Tibial artery (tissue), 4 donors: Measurements from ENCODE around the gene TBC1D9B.
"Not testable (repeated sequence)": the region's sequence is repeated elsewhere in the genome, so short reads cannot be mapped to it uniquely, and the experiment has no call there.

Source experiments
- DNase-seq, 2 donors: peaks; one replicate each; pipeline ENCODE4 v3.0.0-alpha.2; 2019
- H3K27ac ChIP-seq, 2 donors: fragments of 200-600 bp; sonication (generic) in 1 of 2; 1 replicate in 1 of 2; 2 replicates in 1 of 2; pipeline ENCODE4 v1.5.1; 2018 to 2019; ENCODE audit warnings: mild to moderate bottlenecking in 1 of 2
- H3K27me3 ChIP-seq, 2 donors: fragments of 200-600 bp; sonication (generic) in 1 of 2; one replicate each; pipeline versions ENCODE4 v1.5.1 to v1.6.0; 2016 to 2019
- H3K36me3 ChIP-seq, 3 donors: fragments of 200-600 bp; sonication (generic) in 2 of 3; one replicate each; pipeline ENCODE4 v1.5.1; 2016 to 2019; ENCODE audit warnings: mild to moderate bottlenecking in 2 of 3
- H3K4me1 ChIP-seq, 4 donors: fragments of 200-600 bp; sonication (generic) in 2 of 4; 1 replicate in 3 of 4; 2 replicates in 1 of 4; pipeline ENCODE4 v1.5.1; 2016 to 2019
- H3K4me3 ChIP-seq, 2 donors: fragments of 200-600 bp; sonication (generic) in 1 of 2; 1 replicate in 1 of 2; 2 replicates in 1 of 2; pipeline ENCODE4 v1.5.1; 2018 to 2019; ENCODE audit warnings: mild to moderate bottlenecking in 2 of 2
- H3K9me3 ChIP-seq, 3 donors: fragments of 200-600 bp; sonication (generic) in 1 of 3; one replicate each; pipeline ENCODE4 v1.5.1; 2016 to 2019
- intact Hi-C: fragments of 100-400 bp; cut with DNase I; formaldehyde crosslinking; loops from one replicate; pipeline ENCODE4 v1.15.0; 2023; ENCODE audit warnings: low total_unique reads
- TF ChIP-seq, protein P1 (sequence below), 2 experiments: fragments of 200-600 bp in 1 of 2; fragments of 450-650 bp in 1 of 2; IDR thresholded peaks; one replicate each; pipeline ENCODE4 v1.5.1; 2017 to 2019; ENCODE audit warnings: antibody characterized with exemption in 2 of 2, mild to moderate bottlenecking in 1 of 2, moderate library complexity in 1 of 2

TBC1D9B gene

DNA sequence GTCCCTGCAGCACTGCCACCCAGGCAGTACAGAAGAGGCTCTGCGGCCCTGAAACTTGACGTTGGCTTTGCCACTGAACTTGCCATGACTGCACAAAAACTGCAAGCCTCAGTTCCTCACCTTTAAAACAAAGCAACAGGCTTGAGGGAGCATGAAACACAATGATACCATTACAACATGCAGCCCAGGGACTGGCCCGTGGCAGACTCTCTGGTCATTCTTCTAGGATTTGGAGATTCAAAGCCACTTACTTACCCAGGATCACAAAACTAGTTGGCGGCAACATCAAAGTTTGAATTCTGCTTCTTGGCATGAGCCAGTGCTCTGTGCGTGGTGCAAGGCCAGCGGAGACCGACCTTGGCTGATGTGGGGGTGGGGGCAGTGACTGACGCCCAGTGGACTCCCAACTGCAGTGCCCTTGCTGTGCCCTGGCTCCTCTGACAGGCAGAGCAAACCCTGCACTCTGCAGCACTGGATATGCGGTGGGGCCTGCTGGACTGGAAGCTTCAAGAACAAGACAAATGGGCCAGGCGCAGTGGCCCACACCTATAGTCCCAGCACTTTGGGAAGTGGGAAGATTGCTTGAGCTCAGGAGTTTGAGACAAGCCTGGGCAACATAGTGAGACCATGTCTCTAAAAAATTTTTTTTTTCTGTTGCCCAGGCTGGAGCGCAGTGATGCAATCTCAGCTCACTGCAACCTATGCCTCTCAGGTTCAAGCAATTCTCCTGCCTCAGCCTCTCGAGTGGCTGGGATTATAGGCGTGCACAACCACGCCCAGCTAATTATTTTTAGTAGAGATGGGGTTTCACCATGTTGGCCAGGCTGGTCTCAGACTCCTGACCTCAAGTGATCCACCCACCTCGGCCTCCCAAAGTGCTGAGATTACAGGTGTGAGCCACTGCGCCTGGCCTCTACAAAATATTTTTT is 68.1 kb downstream of the TBC1D9B start:
- H3K4me1 ChIP-seq: no peaks in the 10 kb centered on the region
- intact Hi-C loops: no loop called here
- TF ChIP-seq, protein P1, sequence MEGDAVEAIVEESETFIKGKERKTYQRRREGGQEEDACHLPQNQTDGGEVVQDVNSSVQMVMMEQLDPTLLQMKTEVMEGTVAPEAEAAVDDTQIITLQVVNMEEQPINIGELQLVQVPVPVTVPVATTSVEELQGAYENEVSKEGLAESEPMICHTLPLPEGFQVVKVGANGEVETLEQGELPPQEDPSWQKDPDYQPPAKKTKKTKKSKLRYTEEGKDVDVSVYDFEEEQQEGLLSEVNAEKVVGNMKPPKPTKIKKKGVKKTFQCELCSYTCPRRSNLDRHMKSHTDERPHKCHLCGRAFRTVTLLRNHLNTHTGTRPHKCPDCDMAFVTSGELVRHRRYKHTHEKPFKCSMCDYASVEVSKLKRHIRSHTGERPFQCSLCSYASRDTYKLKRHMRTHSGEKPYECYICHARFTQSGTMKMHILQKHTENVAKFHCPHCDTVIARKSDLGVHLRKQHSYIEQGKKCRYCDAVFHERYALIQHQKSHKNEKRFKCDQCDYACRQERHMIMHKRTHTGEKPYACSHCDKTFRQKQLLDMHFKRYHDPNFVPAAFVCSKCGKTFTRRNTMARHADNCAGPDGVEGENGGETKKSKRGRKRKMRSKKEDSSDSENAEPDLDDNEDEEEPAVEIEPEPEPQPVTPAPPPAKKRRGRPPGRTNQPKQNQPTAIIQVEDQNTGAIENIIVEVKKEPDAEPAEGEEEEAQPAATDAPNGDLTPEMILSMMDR (IDR thresholded peaks at IDR 0.05): no peak
- H3K4me3 ChIP-seq: no peak overlapping the region
- no peak for DNase-seq
- H3K36me3 ChIP-seq: peaks cover 57 to 97% (median 74%) of the 10 kb centered on the region in 3 donors
- H3K27me3 ChIP-seq: no peaks in the 10 kb centered on the region
- H3K9me3 ChIP-seq: peaks cover 0 to 2% (median 0%) of the 10 kb centered on the region in 3 donors
- no peak overlapping the region for H3K27ac ChIP-seq

DNA sequence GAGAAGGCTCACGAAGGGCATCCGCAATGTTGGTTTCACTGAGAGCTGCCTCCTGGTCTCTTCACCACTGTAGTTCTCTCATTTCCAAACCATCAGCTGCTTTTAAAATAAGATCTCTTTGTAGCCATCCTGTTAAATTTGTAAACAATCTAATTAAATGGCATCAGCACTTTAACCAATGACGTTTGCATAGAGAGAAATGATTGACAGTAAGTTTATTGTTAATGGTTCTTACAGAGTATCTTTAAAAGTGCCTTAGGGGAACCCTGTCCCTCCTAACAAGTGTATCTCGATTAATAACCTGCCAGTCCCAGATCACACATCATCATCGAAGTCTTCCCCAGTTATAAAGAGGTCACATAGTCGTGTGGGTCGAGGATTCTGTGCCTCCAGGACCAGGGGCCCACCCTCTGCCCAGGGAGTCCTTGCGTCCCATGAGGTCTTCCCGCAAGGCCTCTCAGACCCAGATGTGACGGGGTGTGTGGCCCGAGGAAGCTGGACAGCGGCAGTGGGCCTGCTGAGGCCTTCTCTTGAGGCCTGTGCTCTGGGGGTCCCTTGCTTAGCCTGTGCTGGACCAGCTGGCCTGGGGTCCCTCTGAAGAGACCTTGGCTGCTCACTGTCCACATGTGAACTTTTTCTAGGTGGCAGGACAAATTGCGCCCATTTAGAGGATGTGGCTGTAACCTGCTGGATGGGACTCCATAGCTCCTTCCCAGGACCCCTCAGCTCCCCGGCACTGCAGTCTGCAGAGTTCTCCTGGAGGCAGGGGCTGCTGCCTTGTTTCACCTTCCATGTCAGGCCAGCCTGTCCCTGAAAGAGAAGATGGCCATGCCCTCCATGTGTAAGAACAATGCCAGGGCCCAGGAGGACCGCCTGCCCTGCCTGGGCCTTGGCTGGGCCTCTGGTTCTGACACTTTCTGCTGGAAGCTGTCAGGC is 70.4 kb downstream of the TBC1D9B start:
- peaks cover 67 to 96% (median 83%) of the 10 kb centered on the region in 3 donors for H3K36me3 ChIP-seq
- H3K9me3 ChIP-seq: no peaks in the 10 kb centered on the region
- no peak overlapping the region for H3K4me3 ChIP-seq
- no peak for DNase-seq
- TF ChIP-seq, protein P1 (IDR thresholded peaks at IDR 0.05): no peak
- intact Hi-C loops: no loop called here
- no peaks in the 10 kb centered on the region for H3K27me3 ChIP-seq
- peaks cover 0 to 6% (median 0%) of the 10 kb centered on the region in 4 donors for H3K4me1 ChIP-seq
- no peak overlapping the region for H3K27ac ChIP-seq

DNA sequence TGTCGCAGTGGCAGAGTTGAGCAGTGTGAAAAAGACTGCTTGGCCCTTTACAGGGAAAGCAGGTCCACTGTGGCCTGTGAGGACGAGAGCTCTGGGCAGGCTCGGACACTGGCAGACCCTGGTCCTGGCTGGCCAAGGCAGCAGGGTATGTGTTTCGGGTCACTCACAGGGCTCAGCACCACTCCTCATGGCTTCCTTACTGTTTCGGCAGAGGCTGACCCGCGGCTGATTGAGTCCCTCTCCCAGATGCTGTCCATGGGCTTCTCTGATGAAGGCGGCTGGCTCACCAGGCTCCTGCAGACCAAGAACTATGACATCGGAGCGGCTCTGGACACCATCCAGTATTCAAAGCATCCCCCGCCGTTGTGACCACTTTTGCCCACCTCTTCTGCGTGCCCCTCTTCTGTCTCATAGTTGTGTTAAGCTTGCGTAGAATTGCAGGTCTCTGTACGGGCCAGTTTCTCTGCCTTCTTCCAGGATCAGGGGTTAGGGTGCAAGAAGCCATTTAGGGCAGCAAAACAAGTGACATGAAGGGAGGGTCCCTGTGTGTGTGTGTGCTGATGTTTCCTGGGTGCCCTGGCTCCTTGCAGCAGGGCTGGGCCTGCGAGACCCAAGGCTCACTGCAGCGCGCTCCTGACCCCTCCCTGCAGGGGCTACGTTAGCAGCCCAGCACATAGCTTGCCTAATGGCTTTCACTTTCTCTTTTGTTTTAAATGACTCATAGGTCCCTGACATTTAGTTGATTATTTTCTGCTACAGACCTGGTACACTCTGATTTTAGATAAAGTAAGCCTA is 71.3 kb downstream of the TBC1D9B start:
- Histone ChIP-seq H3K4me1 (peaks cover 0 to 6% (median 0%) of the 10 kb centered on the region in 4 donors), H3K36me3 (peaks cover 71 to 96% (median 84%) of the 10 kb centered on the region in 3 donors), H3K4me3 (no peak overlapping the region), H3K27me3 (no peaks in the 10 kb centered on the region), H3K27ac (no peak overlapping the region), H3K9me3 (no peaks in the 10 kb centered on the region)
- TF ChIP-seq, protein P1 (IDR thresholded peaks at IDR 0.05): no peak
- intact Hi-C loops: no loop called here
- DNase-seq: no peak

DNA sequence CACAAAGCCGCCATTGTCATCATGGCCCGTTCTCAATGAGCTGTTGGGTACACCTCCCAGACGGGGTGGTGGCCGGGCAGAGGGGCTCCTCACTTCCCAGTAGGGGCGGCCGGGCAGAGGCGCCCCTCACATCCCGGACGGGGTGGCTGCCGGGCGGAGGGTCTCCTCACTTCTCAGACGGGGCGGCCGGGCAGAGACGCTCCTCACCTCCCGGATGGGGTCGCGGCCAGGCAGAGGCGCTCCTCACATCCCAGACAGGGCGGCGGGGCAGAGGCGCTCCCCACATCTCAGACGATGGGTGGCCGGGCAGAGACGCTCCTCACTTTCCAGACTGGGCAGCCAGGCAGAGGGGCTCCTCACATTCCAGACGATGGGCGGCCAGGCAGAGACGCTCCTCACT is 72.8 kb downstream of the TBC1D9B start:
- H3K9me3 ChIP-seq, H3K4me1 ChIP-seq, H3K4me3 ChIP-seq, H3K27me3 ChIP-seq, H3K27ac ChIP-seq, intact Hi-C loops, DNase-seq: not testable (repeated sequence)
- peaks cover 77 to 96% (median 86%) of the 10 kb centered on the region in 3 donors for H3K36me3 ChIP-seq

DNA sequence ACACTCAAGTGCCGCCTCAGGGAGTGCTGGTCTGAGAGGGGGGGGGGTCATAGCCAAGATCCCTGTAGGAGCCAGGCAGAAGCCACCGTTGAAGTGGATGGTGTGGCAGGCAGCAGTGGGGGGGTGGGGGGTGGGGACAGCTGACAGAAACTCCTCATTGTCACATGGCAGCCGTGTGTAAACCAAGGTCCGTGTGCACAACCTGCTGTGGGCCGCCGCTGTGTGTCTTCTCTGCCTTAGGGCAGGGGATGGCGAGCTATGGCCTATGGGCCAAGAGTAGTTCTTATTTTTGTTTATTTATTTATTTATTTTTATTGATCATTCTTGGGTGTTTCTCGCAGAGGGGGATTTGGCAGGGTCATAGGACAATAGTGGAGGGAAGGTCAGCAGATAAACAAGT is 73.6 kb downstream of the TBC1D9B start:
- H3K27me3 ChIP-seq: no peaks in the 10 kb centered on the region
- intact Hi-C loops: no loop called here
- no peak overlapping the region for H3K4me3 ChIP-seq
- no peak for DNase-seq
- TF ChIP-seq, protein P1 (IDR thresholded peaks at IDR 0.05): no peak
- no peak overlapping the region for H3K27ac ChIP-seq
- H3K4me1 ChIP-seq: peaks cover 0 to 8% (median 3%) of the 10 kb centered on the region in 4 donors
- no peaks in the 10 kb centered on the region for H3K9me3 ChIP-seq
- peaks cover 85 to 96% (median 86%) of the 10 kb centered on the region in 3 donors for H3K36me3 ChIP-seq
